ENCODE data around the gene RTL10. TPM values are rescaled to one million over a fixed set of nuclear protein-coding genes. Genes with fewer than 3 reads are reported as not detected.

The RTL10 gene, protein sequence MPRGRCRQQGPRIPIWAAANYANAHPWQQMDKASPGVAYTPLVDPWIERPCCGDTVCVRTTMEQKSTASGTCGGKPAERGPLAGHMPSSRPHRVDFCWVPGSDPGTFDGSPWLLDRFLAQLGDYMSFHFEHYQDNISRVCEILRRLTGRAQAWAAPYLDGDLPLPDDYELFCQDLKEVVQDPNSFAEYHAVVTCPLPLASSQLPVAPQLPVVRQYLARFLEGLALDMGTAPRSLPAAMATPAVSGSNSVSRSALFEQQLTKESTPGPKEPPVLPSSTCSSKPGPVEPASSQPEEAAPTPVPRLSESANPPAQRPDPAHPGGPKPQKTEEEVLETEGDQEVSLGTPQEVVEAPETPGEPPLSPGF
- 22.9 TPM for total RNA-seq

GRCh38 chr22:19854778-19855503 lies at the start of gene RTL10, which contains the start of gene GNB1L:
Gene RTL10, minus strand, starts transcription at chr22:19854874. Its CDS starts 2,613 bp downstream, at chr22:19852261.
Gene GNB1L, minus strand, starts transcription at chr22:19854874. Its CDS starts 33,519 bp downstream, at chr22:19821355.
- intact Hi-C loops (cut with DNase I) = no loop called here
- peak; percentile 98 for DNase-seq (ENCODE audit: low spot score)
- ATAC-seq = peak; percentile 98

DNA sequence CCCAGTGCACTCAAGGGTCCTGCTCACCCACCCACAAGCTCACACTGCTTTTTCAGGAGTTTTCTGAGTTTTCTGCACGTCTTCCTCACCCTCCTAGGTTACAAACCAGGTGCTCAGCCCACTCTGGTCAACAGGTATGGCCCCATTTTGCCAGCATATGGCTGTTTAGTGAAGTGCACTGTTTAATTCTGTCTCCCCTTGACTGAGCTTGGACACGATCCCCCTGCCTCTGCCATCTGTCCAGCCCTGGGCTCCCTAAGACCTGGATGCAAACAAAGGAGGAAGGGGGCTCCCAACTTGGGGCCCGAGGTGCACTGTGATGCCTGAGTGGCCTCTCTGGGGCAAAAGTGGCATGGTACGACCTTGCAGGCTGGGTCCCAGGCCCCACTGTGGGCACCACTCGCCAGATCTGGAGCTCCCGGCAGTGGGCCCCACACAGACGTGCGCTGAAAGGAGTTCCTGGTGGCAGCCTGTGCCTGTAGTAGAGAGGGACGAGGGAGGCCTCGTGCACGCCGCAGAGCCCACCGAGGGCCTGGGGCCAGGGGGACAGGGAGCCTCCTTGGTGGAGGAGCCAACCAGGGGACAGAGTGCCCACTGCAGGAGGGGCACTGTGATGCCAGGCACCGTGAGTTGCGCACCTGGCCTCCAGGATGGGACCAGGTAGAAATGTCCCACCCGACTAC lies 49.6 kb upstream of the RTL10 start:
- intact Hi-C loops (cut with DNase I) = no loop called here
- ATAC-seq (no peak), DNase-seq (ENCODE audit: low spot score) (no peak)

DNA sequence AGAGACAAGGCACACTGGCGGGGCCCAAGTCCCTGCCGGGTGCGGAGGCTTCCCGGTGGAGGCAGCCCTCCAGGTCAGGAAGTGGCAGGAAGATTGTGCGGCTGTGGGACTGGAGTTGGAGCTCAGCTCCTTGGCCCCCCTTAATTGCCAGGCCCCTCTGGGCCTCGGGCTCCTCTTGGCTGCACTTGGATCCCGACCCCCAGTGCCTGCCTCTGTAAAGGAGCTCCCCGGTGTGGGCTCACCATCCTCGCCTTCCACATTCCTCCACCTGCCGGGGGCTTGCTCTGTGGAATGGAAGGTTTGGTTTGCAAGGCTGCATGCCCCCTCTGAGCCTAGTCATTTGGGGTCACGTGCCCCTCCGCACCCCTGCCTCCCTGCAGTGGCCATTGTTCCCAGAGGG lies 48.8 kb upstream of the RTL10 start:
- ATAC-seq (no peak), DNase-seq (ENCODE audit: low spot score) (no peak)
- intact Hi-C loops (cut with DNase I) = no loop called here

DNA sequence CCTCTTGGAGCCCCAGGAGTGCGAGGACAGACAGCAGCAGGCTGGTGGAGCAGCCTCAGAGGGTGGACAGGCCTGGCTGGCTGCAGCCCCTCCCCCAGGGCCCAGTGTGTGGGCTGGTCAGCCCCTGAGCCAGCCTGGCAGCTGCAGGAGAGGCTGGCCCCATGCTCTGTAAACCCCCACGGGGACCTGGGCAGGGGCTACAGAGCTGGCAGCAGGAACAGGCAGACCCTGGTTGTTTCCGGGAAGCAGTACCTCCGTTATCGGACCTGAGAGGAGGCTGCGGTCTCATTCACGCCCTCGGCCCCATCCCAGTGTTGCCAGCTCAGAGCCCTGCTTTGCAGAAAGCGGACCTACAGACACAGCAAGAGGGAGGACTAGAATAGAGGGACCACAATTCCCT lies 48.4 kb upstream of the RTL10 start:
- intact Hi-C loops (cut with DNase I) = no loop called here
- ATAC-seq = no peak

GRCh38 chr22:19902245-19902715 lies 47.6 kb upstream of the RTL10 start:
- ATAC-seq (no peak), DNase-seq (ENCODE audit: low spot score) (no peak)
- intact Hi-C loops (cut with DNase I) = no loop called here

More for the DNA sequence above, 48.4 kb upstream of the RTL10 start:
- no peak for DNase-seq (ENCODE audit: low spot score)

DNA sequence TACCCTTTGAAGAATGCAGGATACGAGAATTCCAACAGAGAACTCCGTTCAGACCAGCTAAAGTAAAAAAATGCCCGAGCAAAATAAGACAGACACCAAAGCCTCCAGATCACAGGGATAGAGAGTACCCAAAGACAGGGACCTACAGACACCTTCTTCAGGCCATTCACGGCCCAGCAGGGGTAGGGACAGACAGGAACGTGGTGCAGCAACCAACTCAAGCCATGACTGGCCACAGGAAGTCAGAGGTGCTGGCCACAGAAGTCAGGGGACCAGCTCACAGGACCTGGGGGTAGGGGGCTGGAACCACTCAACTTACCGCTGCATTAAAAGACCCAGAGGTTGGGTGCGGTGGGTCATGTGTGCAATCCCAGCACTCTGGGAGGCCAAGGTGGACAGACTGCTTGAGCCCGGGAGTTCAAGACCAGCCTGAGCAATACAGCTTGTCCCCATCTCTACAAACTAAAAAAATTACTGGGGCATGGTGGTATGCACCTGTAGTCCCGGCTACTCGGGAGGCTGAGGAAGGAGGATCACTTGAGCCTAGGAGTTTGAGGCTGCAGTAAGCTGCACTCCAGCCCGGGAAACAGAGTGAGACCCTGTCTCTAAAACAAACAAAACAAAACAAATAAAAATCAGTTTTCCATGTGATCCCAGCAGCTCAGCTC lies 47.0 kb upstream of the RTL10 start:
- ATAC-seq = no peak
- no peak for DNase-seq (ENCODE audit: low spot score)
- intact Hi-C loops (cut with DNase I) = no loop called here

- DNase-seq (ENCODE audit: low spot score) = no peak
- ATAC-seq = no peak
- intact Hi-C loops (cut with DNase I) = no loop called here
Measured at GRCh38 chr22:19900707-19901436, 46.2 kb upstream of the RTL10 start.

DNA sequence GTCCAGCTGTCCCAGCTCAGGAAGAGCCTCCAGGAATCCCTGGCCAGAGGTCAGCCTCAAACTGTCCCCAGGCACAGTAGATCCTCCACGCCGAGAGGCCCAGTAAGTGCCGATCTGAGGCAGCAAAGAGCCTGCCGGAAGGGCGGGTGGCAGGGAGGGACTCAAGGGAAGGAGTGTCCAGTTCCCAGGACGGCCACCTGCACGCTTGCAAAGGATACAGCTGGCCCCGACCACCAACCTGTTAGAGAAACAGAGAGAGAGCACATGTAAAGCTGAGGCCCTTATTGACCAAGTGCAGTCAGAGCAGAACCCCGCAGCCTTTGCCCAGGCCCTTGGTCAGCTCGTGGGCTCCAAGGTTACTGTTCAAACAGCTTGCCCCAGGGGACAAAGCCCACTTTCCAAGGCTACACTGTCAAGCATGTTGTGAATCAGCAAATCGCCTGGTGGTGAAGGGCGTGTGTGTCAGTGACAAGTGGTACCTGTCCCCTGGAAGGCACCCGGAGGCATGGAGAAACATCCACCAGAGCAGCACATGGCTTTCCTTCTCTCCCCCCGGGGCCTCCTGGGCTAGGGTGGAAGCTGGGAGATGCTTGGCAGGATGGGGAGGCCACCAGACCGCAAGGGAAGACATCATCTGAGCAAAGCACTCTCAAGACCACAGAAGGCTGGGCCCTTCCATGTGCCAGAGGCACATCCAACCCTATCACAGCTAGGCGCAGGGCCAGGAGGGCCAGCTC lies 44.3 kb upstream of the RTL10 start:
- no peak for DNase-seq (ENCODE audit: low spot score)
- intact Hi-C loops (cut with DNase I) = no loop called here
- no peak for ATAC-seq

GRCh38 chr22:19898145-19898544 lies 43.5 kb upstream of the RTL10 start:
- no peak for ATAC-seq
- DNase-seq (ENCODE audit: low spot score) = no peak
- intact Hi-C loops (cut with DNase I) = no loop called here

DNA sequence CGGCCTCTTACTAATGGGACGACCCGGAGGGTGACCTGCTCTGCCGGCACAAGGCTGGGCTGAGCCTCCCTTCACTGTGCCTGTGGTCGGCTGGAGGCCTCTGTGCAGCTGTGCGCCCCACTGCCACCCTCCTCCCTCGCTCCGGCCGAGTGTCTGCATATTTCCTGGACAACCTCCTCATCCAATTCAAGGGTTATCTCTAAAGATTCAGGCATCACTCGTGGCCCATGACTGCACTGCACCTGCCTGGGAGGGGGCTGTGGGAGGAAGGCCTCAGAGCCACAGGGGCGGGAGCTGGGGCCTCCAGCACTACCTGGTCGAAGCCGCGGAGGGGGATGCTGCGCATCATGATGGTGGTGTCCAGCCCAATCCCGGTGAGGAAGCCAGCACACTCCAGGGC lies 43.1 kb upstream of the RTL10 start:
- no peak for DNase-seq (ENCODE audit: low spot score)
- intact Hi-C loops (cut with DNase I) = no loop called here
- ATAC-seq = no peak

GRCh38 chr22:19896665-19897355 lies 42.1 kb upstream of the RTL10 start:
- no peak for ATAC-seq
- intact Hi-C loops (cut with DNase I) = no loop called here
- DNase-seq (ENCODE audit: low spot score) = no peak

DNA sequence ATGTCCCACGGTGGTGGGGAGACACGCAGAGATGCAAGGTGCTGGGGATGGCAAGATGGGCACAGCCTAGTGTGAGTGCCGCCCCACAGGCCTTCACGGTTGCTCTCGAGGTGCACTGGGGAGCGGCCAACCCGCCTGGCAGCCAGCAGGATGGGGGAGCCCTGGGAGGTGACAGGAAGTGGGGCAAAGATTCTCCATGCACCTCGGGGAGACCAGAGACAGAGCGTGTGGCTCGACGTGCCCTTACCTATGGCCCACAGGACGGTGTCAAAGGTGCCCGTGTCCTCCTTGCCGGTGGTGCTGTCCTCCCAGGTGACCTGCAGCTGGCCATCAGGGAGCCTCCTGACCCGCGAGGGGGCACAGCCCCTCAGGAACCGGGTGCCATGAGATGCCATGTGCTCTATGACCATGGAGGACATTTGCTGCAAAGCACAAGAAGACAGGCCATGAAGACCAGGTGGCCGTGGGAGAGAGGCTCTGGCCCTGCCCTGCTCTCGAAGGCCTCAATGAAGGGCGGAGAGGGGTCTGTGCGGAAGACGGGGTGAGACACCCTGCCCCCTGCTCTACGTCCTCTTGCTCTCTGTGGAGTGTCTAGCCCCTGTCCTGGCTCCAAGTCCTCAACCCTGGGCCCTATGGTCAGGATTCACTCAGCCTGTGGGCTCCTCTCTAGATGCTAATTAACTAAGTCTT lies 40.6 kb upstream of the RTL10 start:
- ATAC-seq = no peak
- intact Hi-C loops (cut with DNase I) = no loop called here
- DNase-seq (ENCODE audit: low spot score) = no peak

- ATAC-seq (no peak), DNase-seq (ENCODE audit: low spot score) (no peak)
- intact Hi-C loops (cut with DNase I) = no loop called here
Measured at GRCh38 chr22:19893363-19893762, 38.7 kb upstream of the RTL10 start.

DNA sequence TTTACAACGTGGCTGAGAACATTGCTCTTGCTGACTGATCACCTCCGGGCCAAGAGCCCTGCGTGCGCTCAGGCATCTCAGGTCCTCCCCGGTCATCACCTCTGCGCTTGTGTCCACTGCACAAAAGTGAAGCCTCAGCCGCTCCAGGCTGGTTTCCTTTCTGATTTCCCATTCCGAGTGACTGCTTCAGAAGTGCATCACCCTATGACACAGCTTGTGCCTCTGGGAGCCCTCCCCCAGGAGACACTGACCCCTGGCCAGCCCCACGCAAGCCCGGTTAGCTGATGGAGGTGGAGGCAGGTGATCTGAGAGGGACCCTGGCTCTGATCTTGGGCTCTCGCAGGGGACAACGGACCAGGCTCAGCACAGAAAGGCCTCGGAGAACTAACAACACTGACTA lies 38.3 kb upstream of the RTL10 start:
- ATAC-seq (no peak), DNase-seq (ENCODE audit: low spot score) (no peak)
- intact Hi-C loops (cut with DNase I) = no loop called here

DNA sequence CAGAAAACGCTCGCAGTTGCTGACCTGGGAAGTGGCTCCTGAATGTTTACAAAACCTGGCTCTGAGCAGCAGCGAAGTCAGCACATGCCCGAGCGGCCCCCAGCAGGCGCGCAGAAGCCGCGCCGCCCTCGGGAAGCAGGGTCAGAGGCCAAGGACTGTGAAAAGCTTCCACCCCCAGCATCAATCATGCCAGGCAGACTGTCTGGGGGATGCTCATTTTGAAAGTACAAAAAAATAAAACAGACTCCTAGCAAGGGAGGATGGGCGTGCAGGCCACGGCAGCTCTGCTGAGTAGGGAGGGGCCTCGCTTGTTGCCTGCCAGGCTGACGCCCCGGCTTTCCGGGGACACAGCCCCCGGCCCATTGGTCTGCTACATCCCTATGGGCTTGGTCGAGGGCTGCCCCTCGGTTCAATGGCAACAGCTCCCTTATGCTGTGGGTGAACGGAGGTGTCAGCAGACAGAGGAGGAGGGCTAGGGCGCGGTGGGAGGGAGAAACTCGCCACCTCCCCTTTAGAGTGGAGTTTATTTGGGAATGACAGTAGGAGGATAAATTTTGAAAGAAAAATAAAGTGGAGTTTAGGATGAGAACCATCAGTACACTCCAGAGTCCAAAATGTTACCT lies 37.7 kb upstream of the RTL10 start:
- ATAC-seq (peak; percentile 43), DNase-seq (ENCODE audit: low spot score) (no peak)
- intact Hi-C loops (cut with DNase I) = no loop called here
